Activated B cell treated with CpG ODN at 0.5 μM for 24 hours (primary cell): ENCODE measurements around the gene ZNF841. TPM values are rescaled to one million over a fixed set of nuclear protein-coding genes. Genes with fewer than 3 reads are reported as not detected.
"Not testable (repeated sequence)": the region's sequence is repeated elsewhere in the genome, so short reads cannot be mapped to it uniquely, and the experiment has no call there.

Experiments
- ATAC-seq: fragments of 200-7000 bp; cut with Tn5 transposase; one replicate; pipeline ENCODE4 v1.10.0; 2021; ENCODE audit warnings: low read depth, mild to moderate bottlenecking, moderate library complexity
- CTCF ChIA-PET: fragments of 350-600 bp; sonication (Branson Sonifier 250); formaldehyde crosslinking; loops from one replicate; lab custom pipeline; 2021; ENCODE audit warnings: antibody characterized with exemption; lab: Charles Lee
- POLR2A ChIA-PET: fragments of 350-600 bp; sonication (Branson Sonifier 250); formaldehyde crosslinking; loops from one replicate; lab custom pipeline; 2021; ENCODE audit warnings: antibody characterized with exemption; lab: Charles Lee
- DNase-seq: peaks from one replicate; pipeline ENCODE4 v3.0.0; 2022
- H3K27ac Mint-ChIP-seq: one replicate; pipeline ENCODE4 v1.8.0; 2020; ENCODE audit warnings: mixed read lengths
- H3K27me3 Mint-ChIP-seq: one replicate; pipeline ENCODE4 v1.8.0; 2021; ENCODE audit warnings: mixed read lengths
- H3K36me3 Mint-ChIP-seq: one replicate; pipeline ENCODE4 v1.8.0; 2021; ENCODE audit warnings: low read depth, mixed read lengths
- H3K4me1 Mint-ChIP-seq: one replicate; pipeline ENCODE4 v1.8.0; 2021; ENCODE audit warnings: mixed read lengths
- H3K4me3 Mint-ChIP-seq: one replicate; pipeline ENCODE4 v1.8.0; 2020; ENCODE audit warnings: mild to moderate bottlenecking, mixed read lengths
- H3K9me3 Mint-ChIP-seq: one replicate; pipeline ENCODE4 v1.8.0; 2020; ENCODE audit warnings: mixed read lengths
- CTCF ChIP-seq: fragments of 200-600 bp; IDR thresholded peaks from one replicate; pipeline ENCODE4 v1.8.0; 2022; ENCODE audit warnings: antibody characterized with exemption, mild to moderate bottlenecking
- intact Hi-C: fragments of 100-400 bp; cut with micrococcal nuclease; formaldehyde crosslinking; loops from one replicate; pipeline ENCODE4 v1.15.1; 2024
- total RNA-seq: library from RNA; stranded (reverse); gene quantifications from 2 replicates; pipeline ENCODE4 v1.2.3, GENCODE V29; 2022

Gene ZNF841
- total RNA-seq, 1 donor from 2014 or later: 42.7 TPM

- POLR2A ChIA-PET: no interaction called here
- H3K4me3 Mint-ChIP-seq: no peak overlapping the region
- TF ChIP-seq CTCF: no peak
- intact Hi-C loops: no loop called here
- no peaks in the 10 kb centered on the region for H3K4me1 Mint-ChIP-seq
- H3K36me3 Mint-ChIP-seq: peaks cover 7% of the 10 kb centered on the region
- ATAC-seq (no peak), DNase-seq (no peak)
- CTCF ChIA-PET: no interaction called here
- no peaks in the 10 kb centered on the region for H3K27me3 Mint-ChIP-seq
- H3K9me3 Mint-ChIP-seq: peaks cover 28% of the 10 kb centered on the region
- no peak overlapping the region for H3K27ac Mint-ChIP-seq
Observed at GRCh38 chr19:52101866-52102562, 6.4 kb upstream of the ZNF841 start.

GRCh38 chr19:52099497-52100138, 4.1 kb upstream of the ZNF841 start:
- Mint-ChIP-seq H3K9me3 (peaks cover 26% of the 10 kb centered on the region), H3K27ac (no peak overlapping the region), H3K36me3 (peaks cover 12% of the 10 kb centered on the region), H3K27me3 (no peaks in the 10 kb centered on the region), H3K4me1 (peaks cover 14% of the 10 kb centered on the region), H3K4me3 (no peak overlapping the region)
- ChIA-PET CTCF (no interaction called here), POLR2A (no interaction called here)
- no peak for TF ChIP-seq CTCF
- ATAC-seq (no peak), DNase-seq (no peak)
- intact Hi-C loops: loop anchor here (5.0 to 10.0 kb wide), 4 partner anchors 52 to 295 kb away; partner anchors contain the start of genes ZNF432, ZNF528 and ZNF613

- intact Hi-C loops: loop anchor here (5.0 to 10.0 kb wide), 4 partner anchors 49 to 298 kb away; partner anchors contain the start of genes ZNF432, ZNF528 and ZNF613
- Mint-ChIP-seq H3K9me3 (peaks cover 31% of the 10 kb centered on the region), H3K36me3 (peaks cover 43% of the 10 kb centered on the region), H3K4me1 (peaks cover 30% of the 10 kb centered on the region), H3K4me3 (peak overlapping the region; percentile 98)
- ATAC-seq, H3K27ac Mint-ChIP-seq, H3K27me3 Mint-ChIP-seq, DNase-seq, CTCF ChIA-PET: not testable (repeated sequence)
- POLR2A ChIA-PET: interaction anchor here (0.6 kb wide), 1 partner anchor 75 kb away, joined by 6 read pairs; the partner anchor contains the start of gene ZNF836
Observed at GRCh38 chr19:52096416-52096815, 851 bp upstream of the ZNF841 start.

GRCh38 chr19:52094526-52095130, 937 bp downstream of the ZNF841 start:
- Mint-ChIP-seq H3K4me3 (peak overlapping the region; percentile 98), H3K9me3 (peaks cover 35% of the 10 kb centered on the region)
- POLR2A ChIA-PET: interaction anchor here (0.6 to 1.7 kb wide), 3 partner anchors 46 to 596 kb away, joined by 4 to 10 read pairs (median 4); partner anchors contain the start of genes PPP2R1A and ZNF432

GRCh38 chr19:52086481-52086880, 9.1 kb downstream of the ZNF841 start:
- Mint-ChIP-seq H3K4me3 (no peak overlapping the region), H3K9me3 (peaks cover 45% of the 10 kb centered on the region), H3K36me3 (peaks cover 97% of the 10 kb centered on the region), H3K4me1 (peaks cover 3% of the 10 kb centered on the region), H3K27ac (no peak overlapping the region), H3K27me3 (no peaks in the 10 kb centered on the region)
- TF ChIP-seq CTCF: no peak
- CTCF ChIA-PET: no interaction called here
- POLR2A ChIA-PET: no interaction called here
- intact Hi-C loops: no loop called here
- DNase-seq: no peak
- ATAC-seq: no peak

More at GRCh38 chr19:52094526-52095130, 937 bp downstream of the ZNF841 start:
- Mint-ChIP-seq H3K36me3 (peaks cover 61% of the 10 kb centered on the region), H3K27ac (peak overlapping the region; percentile 94), H3K27me3 (no peaks in the 10 kb centered on the region), H3K4me1 (peaks cover 33% of the 10 kb centered on the region)
- intact Hi-C loops: loop anchor here (1.0 to 10.0 kb wide), 6 partner anchors 44 to 300 kb away; partner anchors contain the start of genes ZNF432, ZNF528, ZNF613 and ZNF616
- CTCF ChIA-PET: no interaction called here
- TF ChIP-seq CTCF: no peak
- DNase-seq: no peak
- ATAC-seq: no peak
